Ascending aorta (tissue), 2 donors: Measurements from ENCODE around the gene ANO7. TPM values are rescaled to one million over a fixed set of nuclear protein-coding genes. Genes with fewer than 3 reads are reported as not detected.

Experiments used
- DNase-seq, 2 donors: peaks; one replicate each; pipeline ENCODE4 v3.0.0-alpha.2; 2019; ENCODE audit warnings: low spot score in 2 of 2
- H3K27ac ChIP-seq, 2 donors: fragments of 200-600 bp; sonication (generic); one replicate each; pipeline ENCODE4 v1.5.1; 2016 to 2017; ENCODE audit warnings: mild to moderate bottlenecking in 1 of 2
- H3K27me3 ChIP-seq: fragments of 200-600 bp; sonication (generic); one replicate; pipeline ENCODE4 v1.5.1; 2017
- H3K36me3 ChIP-seq, 2 donors: fragments of 200-600 bp; sonication (generic); one replicate each; pipeline ENCODE4 v1.5.1; 2016
- H3K4me1 ChIP-seq, 2 donors: fragments of 200-600 bp; sonication (generic); one replicate each; pipeline ENCODE4 v1.5.1; 2016 to 2017; ENCODE audit warnings: mild to moderate bottlenecking in 1 of 2
- H3K4me3 ChIP-seq, 2 donors: fragments of 200-600 bp; sonication (generic); one replicate each; pipeline ENCODE4 v1.5.1; 2016 to 2017; ENCODE audit warnings: mild to moderate bottlenecking in 1 of 2
- H3K9me3 ChIP-seq, 2 donors: fragments of 200-600 bp; sonication (generic); one replicate each; pipeline ENCODE4 v1.5.1; 2016
- CTCF ChIP-seq, 3 experiments: fragments of 200-600 bp in 2 of 3; fragments of 450-650 bp in 1 of 3; sonication (generic) in 2 of 3; IDR thresholded peaks; one replicate each; pipeline ENCODE4 v1.5.1; 2016 to 2019; ENCODE audit warnings: antibody characterized with exemption in 3 of 3, mild to moderate bottlenecking in 1 of 3, moderate library complexity in 1 of 3
- intact Hi-C: fragments of 100-400 bp; cut with DNase I; formaldehyde crosslinking; loops from one replicate; pipeline ENCODE4 v1.15.1; 2023
- total RNA-seq: library from RNA; depleted of rRNA; stranded (reverse); fragments of >200 nt; gene quantifications from one replicate; pipeline ENCODE4 v1.1.0, GENCODE V29; 2016

ANO7 gene
- total RNA-seq, 1 donor from 2014 or later: 0.43 TPM

DNA sequence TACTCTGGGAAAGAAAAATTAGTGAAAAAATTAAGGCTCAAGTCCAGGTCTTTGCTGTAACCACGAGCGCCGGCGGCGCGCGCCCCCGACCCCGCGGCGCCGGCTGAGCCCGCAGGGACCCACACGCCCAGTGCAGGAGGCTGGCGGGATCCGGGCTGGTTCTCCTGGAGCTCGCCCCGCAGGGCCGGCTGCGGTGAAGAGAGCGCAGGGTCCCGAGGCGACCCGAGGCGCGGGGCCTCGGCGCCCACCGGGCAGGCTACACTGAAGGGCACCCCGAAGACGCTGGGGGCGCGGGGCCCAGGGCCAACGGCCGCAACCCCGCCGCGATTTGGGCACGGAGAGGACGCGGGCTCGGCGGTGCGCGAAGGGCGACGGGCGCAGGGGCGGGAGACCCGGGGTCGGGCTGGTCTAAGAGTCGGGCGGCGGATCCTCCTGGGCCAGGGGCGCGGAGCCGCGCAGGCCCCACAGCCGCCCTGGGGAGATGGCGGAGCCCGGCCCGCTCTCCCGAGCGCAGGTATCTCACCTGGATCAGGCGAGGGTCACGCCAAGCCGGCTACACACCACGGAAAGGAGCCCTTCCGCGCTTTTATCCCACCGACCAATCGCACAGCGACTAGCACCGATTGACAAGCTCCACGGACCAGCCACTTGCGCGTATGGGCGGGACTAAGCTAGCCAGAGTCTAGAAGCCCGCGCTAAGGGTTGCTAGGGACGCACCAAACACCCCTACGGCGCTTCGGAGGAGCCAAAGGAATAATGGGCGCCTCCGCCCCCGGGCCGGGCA lies 39.4 kb upstream of the ANO7 start, which contains the start of gene PASK:
Gene PASK, minus strand, starts transcription at position 582 of the 784 bp plus-strand sequence. CDS start 6,440 bp downstream, outside the sequence.
- H3K9me3 ChIP-seq: no peaks in the 10 kb centered on the region
- peaks cover 3 to 5% of the 10 kb centered on the region in 2 donors for H3K36me3 ChIP-seq
- intact Hi-C loops: loop anchor here (2.0 to 10.0 kb wide), 3 partner anchors 123 to 584 kb away; partner anchors contain the start of genes DUSP28, HDLBP, RNPEPL1 and SEPTIN2

GRCh38 chr2:241149675-241149924 lies 38.9 kb upstream of the ANO7 start:
- peak overlapping the region in 1 of 2 donors; percentile 4 for H3K27ac ChIP-seq
- no peak for DNase-seq
- H3K4me1 ChIP-seq: peaks cover 0 to 15% of the 10 kb centered on the region in 2 donors
- H3K27me3 ChIP-seq: no peaks in the 10 kb centered on the region
- peak overlapping the region; percentile 70 to 95 for H3K4me3 ChIP-seq
- H3K9me3 ChIP-seq: no peaks in the 10 kb centered on the region
- no peak for TF ChIP-seq CTCF (IDR thresholded peaks at IDR 0.05)
- intact Hi-C loops: loop anchor here (2.0 to 10.0 kb wide), 3 partner anchors 123 to 585 kb away; partner anchors contain the start of genes DUSP28, HDLBP, RNPEPL1 and SEPTIN2
- H3K36me3 ChIP-seq: peaks cover 3 to 5% of the 10 kb centered on the region in 2 donors

More for the DNA sequence above, 39.4 kb upstream of the ANO7 start, which contains the start of gene PASK:
- Histone ChIP-seq H3K27ac (peak within 1 kb of the TSS; percentile 62 to 87), H3K27me3 (no peaks in the 10 kb centered on the region), H3K4me1 (peaks cover 0 to 15% of the 10 kb centered on the region in 2 donors), H3K4me3 (peak within 1 kb of the TSS; percentile 70 to 95)
- peak; percentile 87 to 96 for DNase-seq
- no peak for TF ChIP-seq CTCF (IDR thresholded peaks at IDR 0.05)

DNA sequence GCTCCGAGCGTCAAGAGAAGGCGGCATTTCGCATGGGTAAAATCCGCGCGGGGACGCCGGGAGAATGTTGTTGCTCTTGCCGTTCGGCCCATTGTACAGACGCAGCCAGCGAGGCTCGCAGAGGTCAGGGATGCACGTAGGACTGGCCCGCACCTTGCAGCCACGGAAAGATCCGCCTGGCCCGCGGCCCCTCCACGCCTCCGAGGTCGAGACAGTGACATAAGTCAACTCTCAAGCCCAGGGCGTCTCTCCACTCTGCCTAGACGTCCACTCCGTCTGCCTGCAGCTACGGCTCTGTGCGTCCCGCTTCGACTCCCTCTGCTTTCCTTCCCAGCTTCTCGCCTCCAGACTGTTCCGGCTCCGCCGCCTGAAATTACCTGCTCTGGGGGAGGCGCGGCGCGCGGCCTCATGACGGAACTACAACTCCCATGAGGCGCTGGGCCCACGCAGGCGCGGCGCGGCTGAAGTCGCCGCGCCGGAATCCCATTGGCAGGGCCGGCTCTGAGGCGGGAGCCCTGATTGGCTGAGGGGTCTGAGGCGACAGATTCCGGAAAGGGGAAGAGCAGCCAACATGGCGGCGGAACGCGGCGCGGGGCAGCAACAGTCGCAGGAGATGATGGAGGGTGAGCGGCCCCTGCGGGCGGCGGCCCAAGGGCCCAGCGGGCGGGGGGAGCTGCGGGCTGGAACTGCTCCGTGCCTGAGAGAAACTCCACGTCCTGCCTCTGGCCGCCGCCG lies 38.4 kb upstream of the ANO7 start, which contains the start of gene PPP1R7:
Gene PPP1R7, plus strand, starts transcription at position 543 of the 735 bp plus-strand sequence. Its CDS starts 29 bp downstream, at position 572.
- DNase-seq: peak; percentile 85 to 98
- Histone ChIP-seq H3K9me3 (no peaks in the 10 kb centered on the region), H3K27me3 (no peaks in the 10 kb centered on the region), H3K4me3 (peak within 1 kb of the TSS; percentile 70 to 95), H3K4me1 (peaks cover 0 to 15% of the 10 kb centered on the region in 2 donors), H3K27ac (peak within 1 kb of the TSS; percentile 62 to 87), H3K36me3 (peaks cover 3 to 5% of the 10 kb centered on the region in 2 donors)
- intact Hi-C loops: loop anchor here (1.0 to 10.0 kb wide), 9 partner anchors 48 to 585 kb away; partner anchors contain the start of genes ATG4B, DUSP28, HDLBP and MTERF4
- TF ChIP-seq CTCF (IDR thresholded peaks at IDR 0.05): peak in 1 of 3 experiments; percentile 14

- H3K9me3 ChIP-seq: no peaks in the 10 kb centered on the region
- DNase-seq: no peak
- no peaks in the 10 kb centered on the region for H3K27me3 ChIP-seq
- intact Hi-C loops: loop anchor here (1.0 to 5.0 kb wide), 6 partner anchors 49 to 486 kb away; partner anchors contain the start of genes ATG4B, MTERF4, SNED1 and THAP4
- H3K4me3 ChIP-seq: peak overlapping the region; percentile 70 to 95
- peaks cover 0 to 15% of the 10 kb centered on the region in 2 donors for H3K4me1 ChIP-seq
- H3K27ac ChIP-seq: peak overlapping the region; percentile 62 to 87
- peaks cover 3 to 11% of the 10 kb centered on the region in 2 donors for H3K36me3 ChIP-seq
- TF ChIP-seq CTCF (IDR thresholded peaks at IDR 0.05): peak in 1 of 3 experiments; percentile 1
Measured at GRCh38 chr2:241150660-241151530, 37.6 kb upstream of the ANO7 start.
